Esophagus muscularis mucosa (tissue), 3 donors: ENCODE results near the gene SEC14L2.

Experiments used
- POLR2AphosphoS5 ChIP-seq, 2 donors: sonication (generic); formaldehyde crosslinking; IDR thresholded peaks; one replicate each; pipeline ENCODE4 v1.6.1; 2017; ENCODE audit warnings: antibody characterized with exemption in 2 of 2
- TF ChIP-seq, protein P1 (sequence below), 3 experiments: fragments of 200-600 bp in 2 of 3; fragments of 450-650 bp in 1 of 3; sonication (generic) in 2 of 3; IDR thresholded peaks; one replicate each; pipeline ENCODE4 v1.5.1; 2017 to 2019; ENCODE audit warnings: antibody characterized with exemption in 3 of 3, mild to moderate bottlenecking in 2 of 3, moderate library complexity in 1 of 3

- TF ChIP-seq, protein P1, sequence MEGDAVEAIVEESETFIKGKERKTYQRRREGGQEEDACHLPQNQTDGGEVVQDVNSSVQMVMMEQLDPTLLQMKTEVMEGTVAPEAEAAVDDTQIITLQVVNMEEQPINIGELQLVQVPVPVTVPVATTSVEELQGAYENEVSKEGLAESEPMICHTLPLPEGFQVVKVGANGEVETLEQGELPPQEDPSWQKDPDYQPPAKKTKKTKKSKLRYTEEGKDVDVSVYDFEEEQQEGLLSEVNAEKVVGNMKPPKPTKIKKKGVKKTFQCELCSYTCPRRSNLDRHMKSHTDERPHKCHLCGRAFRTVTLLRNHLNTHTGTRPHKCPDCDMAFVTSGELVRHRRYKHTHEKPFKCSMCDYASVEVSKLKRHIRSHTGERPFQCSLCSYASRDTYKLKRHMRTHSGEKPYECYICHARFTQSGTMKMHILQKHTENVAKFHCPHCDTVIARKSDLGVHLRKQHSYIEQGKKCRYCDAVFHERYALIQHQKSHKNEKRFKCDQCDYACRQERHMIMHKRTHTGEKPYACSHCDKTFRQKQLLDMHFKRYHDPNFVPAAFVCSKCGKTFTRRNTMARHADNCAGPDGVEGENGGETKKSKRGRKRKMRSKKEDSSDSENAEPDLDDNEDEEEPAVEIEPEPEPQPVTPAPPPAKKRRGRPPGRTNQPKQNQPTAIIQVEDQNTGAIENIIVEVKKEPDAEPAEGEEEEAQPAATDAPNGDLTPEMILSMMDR (IDR thresholded peaks at IDR 0.05): no peak
- TF ChIP-seq POLR2AphosphoS5 (IDR thresholded peaks at IDR 0.05): no peak
Measured at GRCh38 chr22:30375312-30375849, 21.4 kb upstream of the SEC14L2 start.
